Right lobe of liver (tissue), 6 donors: ENCODE measurements around the gene CALHM2. TPM values are rescaled to one million over a fixed set of nuclear protein-coding genes. Genes with fewer than 3 reads are reported as not detected.

Experiments
- ATAC-seq, 4 donors: fragments of 200-7000 bp; cut with Tn5 transposase; one replicate each; pipeline ENCODE4 v1.9.1; 2020; ENCODE audit warnings: mild to moderate bottlenecking in 4 of 4, moderate library complexity in 4 of 4
- DNase-seq, 3 donors: peaks; one replicate each; pipeline ENCODE4 v3.0.0-alpha.2; 2020
- H3K27ac ChIP-seq, 3 donors: fragments of 200-600 bp; one replicate each; pipeline ENCODE4 v1.8.0; 2022
- H3K27me3 ChIP-seq, 2 donors: fragments of 200-600 bp; one replicate each; pipeline ENCODE4 v1.8.0; 2022
- H3K36me3 ChIP-seq, 4 donors: fragments of 200-600 bp; sonication (generic) in 1 of 4; one replicate each; pipeline versions ENCODE4 v1.5.1 to v1.8.0; 2017 to 2022; ENCODE audit warnings: control low read depth in 1 of 4
- H3K4me1 ChIP-seq, 4 donors: fragments of 200-600 bp; sonication (generic) in 1 of 4; one replicate each; pipeline versions ENCODE4 v1.5.1 to v1.8.0; 2017 to 2022; ENCODE audit warnings: control low read depth in 1 of 4
- H3K4me3 ChIP-seq, 3 donors: fragments of 200-600 bp; one replicate each; pipeline ENCODE4 v1.8.0; 2022
- H3K9me3 ChIP-seq, 4 donors: fragments of 200-600 bp; sonication (generic) in 1 of 4; one replicate each; pipeline versions ENCODE4 v1.5.1 to v1.8.0; 2017 to 2022; ENCODE audit warnings: control low read depth in 1 of 4
- CTCF ChIP-seq, 4 donors: fragments of 200-600 bp in 3 of 4; fragments of 450-650 bp in 1 of 4; IDR thresholded peaks; one replicate each; pipeline versions ENCODE4 v1.5.1 to v1.8.0; 2016 to 2022; ENCODE audit warnings: antibody characterized with exemption in 4 of 4, mild to moderate bottlenecking in 2 of 4
- POLR2A ChIP-seq: fragments of 450-650 bp; IDR thresholded peaks from one replicate; pipeline ENCODE4 v1.6.1; 2017; ENCODE audit warnings: antibody characterized with exemption, mild to moderate bottlenecking
- WGBS: methylation state at CpG from one replicate; pipeline ENCODE4 v1.1.6; 2018; ENCODE audit warnings: low coverage, low lambda C conversion rate; ENCODE audit not compliant: insufficient coverage; ENCODE audit errors: missing lambda C conversion rate; 5-methylcytosine and 5-hydroxymethylcytosine counted together
- intact Hi-C, 2 donors: fragments of 100-400 bp; cut with DNase I; formaldehyde crosslinking; loops; one replicate each; pipeline versions ENCODE4 v1.11.2 to v1.14.1; 2022
- total RNA-seq, 6 experiments: library from RNA; depleted of rRNA in 2 of 6; stranded (reverse); fragments of >200 nt in 2 of 6; fragmentation: NEBNext Ultra II Directional in 3 of 6; extraction: Animal tissue kit (Norgen Biotek cat#: 25700) in 3 of 6; gene quantifications; one replicate each; pipeline versions ENCODE4 v1.1.0 to v1.2.4, GENCODE V29; 2016 to 2023
- donor health status: DM: no; HTN: yes; CAD: no.
- donor health status: DM: no; HTN: no; CAD: no.
- donor health status: DM: no; HTN: no; CAD: no.
- donor health status: DM: no; HTN: yes; CAD: no.
- donor health status: DM: no; HTN: yes; CAD: no.

Gene CALHM2
- total RNA-seq, 6 experiments from 2014 or later: 2.3 to 5.7 (median 3.7) TPM

- H3K9me3 ChIP-seq: no peaks in the 10 kb centered on the region
- H3K4me3 ChIP-seq: no peak within 1 kb of the TSS
- no peaks in the 10 kb centered on the region for H3K36me3 ChIP-seq
- DNase-seq: no peak
- no CpG with 5 or more reads among the region's 9 CpGs for WGBS
- H3K27ac ChIP-seq: no peak within 1 kb of the TSS
- no peaks in the 10 kb centered on the region for H3K27me3 ChIP-seq
- intact Hi-C loops: no loop called here
- ATAC-seq: no peak
- no peaks in the 10 kb centered on the region for H3K4me1 ChIP-seq
- TF ChIP-seq CTCF (IDR thresholded peaks at IDR 0.05) (no peak), POLR2A (no peak)
Measured at GRCh38 chr10:103458720-103459119, 6.5 kb upstream of the CALHM2 start, which contains the start of gene CALHM1. Gene CALHM1, minus strand, starts transcription at chr10:103458900. Its CDS starts 149 bp downstream, at chr10:103458751.

- DNase-seq: no peak
- intact Hi-C loops: no loop called here
- no peaks in the 10 kb centered on the region for H3K27me3 ChIP-seq
- 80% methylated on average over 1 of the region's 39 CpGs for WGBS
- no peak overlapping the region for H3K4me3 ChIP-seq
- H3K36me3 ChIP-seq: no peaks in the 10 kb centered on the region
- H3K27ac ChIP-seq: no peak overlapping the region
- ATAC-seq: no peak
- TF ChIP-seq CTCF (IDR thresholded peaks at IDR 0.05) (no peak), POLR2A (no peak)
- no peaks in the 10 kb centered on the region for H3K9me3 ChIP-seq
- no peaks in the 10 kb centered on the region for H3K4me1 ChIP-seq
Measured at GRCh38 chr10:103457896-103458583, 5.9 kb upstream of the CALHM2 start.

- intact Hi-C loops: no loop called here
- 81% methylated on average over 3 of the region's 8 CpGs for WGBS
- H3K27me3 ChIP-seq: no peaks in the 10 kb centered on the region
- ATAC-seq: no peak
- H3K36me3 ChIP-seq: no peaks in the 10 kb centered on the region
- DNase-seq: no peak
- no peaks in the 10 kb centered on the region for H3K4me1 ChIP-seq
- no peak overlapping the region for H3K27ac ChIP-seq
- H3K4me3 ChIP-seq: no peak overlapping the region
- H3K9me3 ChIP-seq: no peaks in the 10 kb centered on the region
- no peak for TF ChIP-seq CTCF (IDR thresholded peaks at IDR 0.05)
- TF ChIP-seq POLR2A: no peak
Measured at GRCh38 chr10:103457176-103457712, 5.1 kb upstream of the CALHM2 start.

GRCh38 chr10:103456074-103456660 is 4.0 kb upstream of the CALHM2 start:
- H3K27me3 ChIP-seq: no peaks in the 10 kb centered on the region
- no peak overlapping the region for H3K4me3 ChIP-seq
- ATAC-seq (no peak), DNase-seq (no peak)
- no peak overlapping the region for H3K27ac ChIP-seq
- no peaks in the 10 kb centered on the region for H3K9me3 ChIP-seq
- TF ChIP-seq POLR2A: no peak
- TF ChIP-seq CTCF (IDR thresholded peaks at IDR 0.05): no peak
- WGBS: 67% methylated on average over 1 of the region's 9 CpGs
- intact Hi-C loops: no loop called here
- H3K36me3 ChIP-seq: no peaks in the 10 kb centered on the region
- no peaks in the 10 kb centered on the region for H3K4me1 ChIP-seq
